Lower leg skin (tissue), 4 donors: ENCODE measurements around the gene PPP2R5C. TPM values are rescaled to one million over a fixed set of nuclear protein-coding genes. Genes with fewer than 3 reads are reported as not detected.
A peak's percentile ranks its signal among the peaks of the same experiment; 100 is the strongest.

Experiments
- DNase-seq, 2 donors: peaks; one replicate each; pipeline ENCODE4 v3.0.0-alpha.2; 2019; ENCODE audit warnings: low spot score in 2 of 2
- H3K4me3 ChIP-seq: fragments of 200-600 bp; sonication (generic); 2 replicates; pipeline ENCODE4 v1.5.1; 2017; ENCODE audit warnings: mild to moderate bottlenecking, low read depth; ENCODE audit not compliant: poor library complexity, severe bottlenecking
- POLR2A ChIP-seq, 2 donors: fragments of 450-650 bp; IDR thresholded peaks; one replicate each; pipeline ENCODE4 v1.6.1; 2016 to 2017; ENCODE audit warnings: antibody characterized with exemption in 2 of 2, mild to moderate bottlenecking in 1 of 2, moderate library complexity in 1 of 2
- WGBS, 2 donors: methylation state at CpG; one replicate each; pipeline ENCODE4 v1.1.5; 2018; 5-methylcytosine and 5-hydroxymethylcytosine counted together
- intact Hi-C: fragments of 100-400 bp; cut with DNase I; formaldehyde crosslinking; loops from one replicate; pipeline ENCODE4 v1.15.0; 2023; ENCODE audit warnings: low total_unique reads
- total RNA-seq, 4 donors: library from RNA; depleted of rRNA; stranded (reverse); fragments of >200 nt; gene quantifications; one replicate each; pipeline ENCODE4 v1.1.0, GENCODE V29; 2016
- TF ChIP-seq, protein P1 (sequence below), 3 donors: fragments of 450-650 bp; IDR thresholded peaks; one replicate each; pipeline ENCODE4 v1.5.1; 2016; ENCODE audit warnings: antibody characterized with exemption in 3 of 3, mild to moderate bottlenecking in 3 of 3, moderate library complexity in 2 of 3

PPP2R5C gene
- total RNA-seq, 4 donors from 2014 or later: 74.6 to 89.9 (median 80.3) TPM

DNA sequence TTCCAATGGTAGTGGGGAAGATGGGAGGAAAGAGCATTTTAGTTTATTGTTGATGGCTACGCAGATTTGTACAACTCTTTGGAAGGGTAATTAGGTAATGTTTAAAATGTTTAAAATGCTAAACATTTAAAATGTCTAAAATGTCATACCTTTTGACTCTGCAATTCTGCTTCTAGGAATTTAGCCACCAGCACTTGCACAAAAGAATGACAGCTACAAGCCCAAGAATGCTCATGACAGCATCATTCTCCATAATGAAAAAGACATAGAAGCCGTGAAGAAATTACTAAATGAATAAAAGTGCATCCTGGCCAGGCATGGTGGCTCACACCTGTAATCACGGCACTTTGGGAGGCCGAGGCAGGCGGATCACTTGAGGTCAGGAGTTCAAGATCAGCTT is 182.9 kb downstream of the PPP2R5C start:
- intact Hi-C loops: no loop called here
- TF ChIP-seq, protein P1, sequence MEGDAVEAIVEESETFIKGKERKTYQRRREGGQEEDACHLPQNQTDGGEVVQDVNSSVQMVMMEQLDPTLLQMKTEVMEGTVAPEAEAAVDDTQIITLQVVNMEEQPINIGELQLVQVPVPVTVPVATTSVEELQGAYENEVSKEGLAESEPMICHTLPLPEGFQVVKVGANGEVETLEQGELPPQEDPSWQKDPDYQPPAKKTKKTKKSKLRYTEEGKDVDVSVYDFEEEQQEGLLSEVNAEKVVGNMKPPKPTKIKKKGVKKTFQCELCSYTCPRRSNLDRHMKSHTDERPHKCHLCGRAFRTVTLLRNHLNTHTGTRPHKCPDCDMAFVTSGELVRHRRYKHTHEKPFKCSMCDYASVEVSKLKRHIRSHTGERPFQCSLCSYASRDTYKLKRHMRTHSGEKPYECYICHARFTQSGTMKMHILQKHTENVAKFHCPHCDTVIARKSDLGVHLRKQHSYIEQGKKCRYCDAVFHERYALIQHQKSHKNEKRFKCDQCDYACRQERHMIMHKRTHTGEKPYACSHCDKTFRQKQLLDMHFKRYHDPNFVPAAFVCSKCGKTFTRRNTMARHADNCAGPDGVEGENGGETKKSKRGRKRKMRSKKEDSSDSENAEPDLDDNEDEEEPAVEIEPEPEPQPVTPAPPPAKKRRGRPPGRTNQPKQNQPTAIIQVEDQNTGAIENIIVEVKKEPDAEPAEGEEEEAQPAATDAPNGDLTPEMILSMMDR (IDR thresholded peaks at IDR 0.05): no peak
- no peak for TF ChIP-seq POLR2A (IDR thresholded peaks at IDR 0.05)
- no peak for DNase-seq
- 69 to 79% methylated on average over 5 of the region's 5 CpGs for WGBS, 2 donors
- H3K4me3 ChIP-seq: no peak overlapping the region

DNA sequence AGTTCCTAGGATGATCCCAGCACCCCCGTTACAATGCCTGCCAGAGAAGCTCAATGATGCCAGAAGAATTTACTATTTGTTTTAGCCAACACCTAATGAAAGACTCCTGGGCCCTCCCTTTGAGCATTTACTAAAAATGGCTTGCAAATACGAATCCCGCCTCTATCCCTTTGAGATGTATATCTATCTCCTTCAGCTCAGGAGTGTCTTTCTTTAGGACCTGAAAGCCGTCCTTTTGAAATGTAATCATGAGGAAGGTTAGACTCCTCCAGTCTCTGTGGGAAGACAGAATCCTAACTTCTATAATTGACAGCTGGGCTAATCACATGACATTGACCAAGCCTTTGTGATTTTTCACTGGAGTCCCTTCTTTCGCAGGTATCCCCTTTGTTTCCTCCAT is 183.7 kb downstream of the PPP2R5C start:
- intact Hi-C loops: loop anchor here (5.0 kb wide), 1 partner anchor 1337 kb away; no protein-coding TSS in a partner anchor
- DNase-seq: no peak
- WGBS, 2 donors: 18 to 22% methylated on average over 5 of the region's 5 CpGs
- TF ChIP-seq, protein P1 (IDR thresholded peaks at IDR 0.05): no peak
- TF ChIP-seq POLR2A (IDR thresholded peaks at IDR 0.05): no peak
- no peak overlapping the region for H3K4me3 ChIP-seq

DNA sequence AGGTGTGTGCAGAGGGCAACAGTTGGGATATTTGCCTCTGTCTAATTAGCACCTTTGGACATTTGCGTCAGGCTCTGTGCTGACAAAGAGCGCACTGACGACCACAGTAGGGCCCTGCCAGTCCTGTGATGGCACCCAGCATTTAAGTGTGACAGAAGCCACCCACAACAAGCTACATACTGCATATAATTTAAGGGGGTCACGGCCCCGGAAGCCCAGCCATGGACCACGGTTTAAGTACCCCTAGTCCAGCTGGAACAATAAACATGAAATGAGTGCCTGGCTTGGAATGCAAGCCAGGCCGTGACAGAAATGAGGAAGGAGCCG is 186.0 kb downstream of the PPP2R5C start:
- TF ChIP-seq POLR2A (IDR thresholded peaks at IDR 0.05): no peak
- TF ChIP-seq, protein P1 (IDR thresholded peaks at IDR 0.05): no peak
- 5 to 11% methylated on average over 8 of the region's 8 CpGs for WGBS, 2 donors
- H3K4me3 ChIP-seq: peak overlapping the region; percentile 45
- no peak for DNase-seq
- intact Hi-C loops: loop anchor here (5.0 kb wide), 1 partner anchor 1335 kb away; no protein-coding TSS in a partner anchor

DNA sequence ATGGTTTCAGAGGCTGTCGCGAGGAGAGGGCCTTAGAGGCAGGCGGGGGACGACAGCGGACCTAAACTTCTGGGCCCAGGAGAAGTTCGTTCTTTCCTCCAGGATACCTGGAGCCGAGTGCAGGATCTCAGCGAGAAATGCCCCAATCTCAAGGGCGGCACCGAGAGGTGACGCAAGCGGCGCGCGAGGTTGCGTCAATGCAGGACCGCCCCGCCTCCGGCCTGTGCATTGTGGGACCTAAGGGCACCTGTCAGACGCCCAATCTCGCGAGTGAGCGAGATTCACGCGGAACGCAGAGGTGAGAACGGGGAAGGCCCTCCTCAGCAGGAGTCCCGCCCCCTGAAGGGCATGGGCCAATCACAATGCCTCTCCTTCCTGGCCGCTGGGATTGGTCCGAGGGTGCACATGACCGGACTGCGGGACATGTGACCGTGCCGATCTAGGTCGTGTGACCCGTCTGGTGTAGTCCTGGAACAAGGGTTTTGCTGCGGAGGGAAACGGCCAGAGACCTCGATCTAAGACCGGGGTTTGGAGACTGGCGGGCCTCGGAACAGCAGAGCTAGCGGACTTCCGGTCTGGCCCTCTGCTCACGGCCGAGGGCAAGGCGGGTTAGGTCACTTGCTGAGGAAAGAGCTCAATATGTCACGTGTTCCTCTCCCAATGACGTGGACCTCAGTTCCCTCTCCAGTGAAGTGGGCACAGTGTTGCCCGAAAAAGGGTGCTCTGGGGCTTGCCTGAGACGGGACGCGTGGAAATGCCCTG is 186.6 kb downstream of the PPP2R5C start:
- intact Hi-C loops: loop anchor here (5.0 kb wide), 1 partner anchor 1334 kb away; no protein-coding TSS in a partner anchor
- 0 to 1% methylated on average over 36 to 46 of the region's 53 CpGs for WGBS, 2 donors
- TF ChIP-seq, protein P1 (IDR thresholded peaks at IDR 0.05): no peak
- TF ChIP-seq POLR2A (IDR thresholded peaks at IDR 0.05): peak in 1 of 2 donors; percentile 82
- peak overlapping the region; percentile 54 for H3K4me3 ChIP-seq
- peak; percentile 100 for DNase-seq

DNA sequence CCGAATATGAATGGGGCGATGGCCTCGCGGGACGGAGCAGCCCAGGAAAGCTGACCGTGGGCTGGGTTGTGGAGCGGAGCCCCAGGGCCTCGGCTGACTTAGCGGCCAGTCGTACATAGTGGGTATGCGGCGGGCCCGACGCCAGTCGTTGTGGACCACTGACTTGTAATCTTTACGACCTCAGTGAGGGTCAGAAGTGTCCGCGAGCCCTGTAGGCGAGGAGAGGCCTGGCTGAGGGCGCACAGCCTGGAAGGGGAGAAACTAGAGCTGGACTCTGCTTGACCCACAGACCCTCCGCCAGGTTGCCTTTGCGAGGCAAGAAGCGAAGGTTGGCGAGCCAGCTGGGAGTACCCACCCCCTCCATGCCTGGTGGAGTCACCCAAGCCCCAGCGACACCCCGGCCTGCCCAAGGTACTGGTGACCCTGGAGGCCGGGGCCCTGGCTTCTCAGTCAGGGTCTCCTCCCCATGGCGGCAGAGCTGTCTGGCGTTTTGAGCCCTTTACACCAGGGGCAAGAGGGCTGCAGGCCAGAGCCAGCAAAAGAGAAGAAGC is 187.2 kb downstream of the PPP2R5C start:
- peak overlapping the region; percentile 54 for H3K4me3 ChIP-seq
- DNase-seq: peak in 1 of 2 donors; percentile 89
- no peak for TF ChIP-seq POLR2A (IDR thresholded peaks at IDR 0.05)
- TF ChIP-seq, protein P1 (IDR thresholded peaks at IDR 0.05): no peak
- WGBS, 2 donors: 4 to 7% methylated on average over 26 to 28 of the region's 29 CpGs
- intact Hi-C loops: loop anchor here (5.0 kb wide), 1 partner anchor 1334 kb away; no protein-coding TSS in a partner anchor
